Stimulated activated CD4-positive, alpha-beta T cell treated with anti-CD3 and anti-CD28 coated beads, TNF-alpha, amount 100 ng/mL, for 4 hours (primary cell): Measurements from ENCODE around the gene NPC1L1.
A peak's percentile ranks its signal among the peaks of the same experiment; 100 is the strongest.

Experiments
- DNase-seq, 3 experiments: peaks; one replicate each; pipeline ENCODE4 v3.0.0-alpha.2; 2020; ENCODE audit warnings: low read depth in 3 of 3

NPC1L1 gene

DNA sequence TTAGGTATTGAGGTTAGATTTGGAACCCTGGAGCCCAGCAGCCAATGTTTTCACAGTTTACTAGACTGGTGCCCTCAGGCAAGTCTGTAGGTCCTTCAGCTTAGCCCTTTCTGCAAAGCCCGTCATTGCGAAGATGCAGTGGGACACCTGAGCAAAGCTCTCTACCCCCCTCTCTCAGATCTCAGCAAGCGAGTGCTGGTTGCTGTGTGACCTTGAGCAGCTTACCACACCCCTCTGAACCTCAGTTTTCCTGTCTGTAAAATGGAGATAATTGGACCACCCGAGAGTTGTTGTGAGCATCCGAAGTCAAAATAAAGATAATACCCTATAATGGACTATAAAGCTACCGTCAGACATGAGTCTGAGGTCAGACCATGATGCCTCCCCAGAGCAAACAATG is 3.7 kb downstream of the NPC1L1 start:
- DNase-seq, result no peak

- DNase-seq, result no peak
Measured at GRCh38 chr7:44536090-44536489, 5.0 kb downstream of the NPC1L1 start.

DNA sequence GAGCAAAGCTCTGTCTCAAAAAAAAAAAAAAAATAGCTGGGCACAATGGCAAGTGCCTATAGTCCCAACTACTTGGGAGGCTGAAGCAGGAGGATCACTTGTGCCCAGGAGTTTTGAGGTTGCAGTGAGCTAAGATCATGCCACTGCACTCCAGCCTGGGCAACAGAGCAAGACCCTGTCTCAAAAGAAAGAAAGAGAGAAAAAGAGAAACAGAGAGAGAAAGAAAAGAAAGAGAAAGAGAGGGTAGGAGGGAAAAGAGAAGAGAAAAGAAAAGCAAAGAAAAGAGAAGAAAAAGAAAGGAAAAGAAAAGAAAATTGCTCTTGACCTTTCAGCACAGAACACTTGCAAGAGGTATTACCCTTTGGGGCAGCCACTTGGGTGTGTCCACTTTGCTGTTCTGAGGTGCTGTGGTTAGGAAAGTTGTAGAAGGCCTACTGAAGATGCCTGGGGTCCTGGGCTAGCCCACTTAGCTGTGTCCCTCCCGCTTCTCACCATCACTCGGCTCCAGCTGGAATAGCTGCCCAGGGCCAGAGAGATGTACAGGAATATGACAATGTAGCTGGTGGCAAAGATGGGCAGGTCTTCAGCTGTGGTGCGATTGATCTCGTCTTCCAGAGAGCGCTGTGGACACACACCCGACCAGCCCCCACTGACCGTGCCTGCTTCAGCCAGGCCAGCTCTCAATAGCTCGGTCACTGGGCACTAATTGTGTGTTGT is 5.6 kb downstream of the NPC1L1 start:
- DNase-seq, result no peak

DNA sequence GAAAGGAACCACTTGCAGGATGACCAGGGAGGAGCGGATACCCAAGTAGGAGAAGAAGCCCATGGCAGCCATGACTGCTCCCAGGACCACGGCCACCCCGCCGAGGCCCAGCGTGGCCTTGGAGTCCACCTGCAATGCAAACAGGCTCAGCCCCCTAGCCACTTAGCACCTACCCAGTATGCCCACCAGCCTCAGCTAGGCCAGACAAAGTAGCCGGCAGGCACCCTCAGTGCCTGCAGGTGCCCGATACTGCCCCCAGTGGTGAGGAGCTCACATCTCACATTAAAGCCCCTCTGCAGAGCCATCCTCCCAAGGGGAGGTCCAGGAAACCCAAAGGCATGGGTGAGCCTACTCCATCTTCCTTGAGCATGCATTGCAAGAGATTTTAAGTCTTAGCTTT is 6.6 kb downstream of the NPC1L1 start:
- peak in 1 of 3 experiments; percentile 9 for DNase-seq

GRCh38 chr7:44534087-44534486 is 7.0 kb downstream of the NPC1L1 start:
- DNase-seq, result no peak

- no peak for DNase-seq
Measured at GRCh38 chr7:44533301-44534055, 7.7 kb downstream of the NPC1L1 start.

DNA sequence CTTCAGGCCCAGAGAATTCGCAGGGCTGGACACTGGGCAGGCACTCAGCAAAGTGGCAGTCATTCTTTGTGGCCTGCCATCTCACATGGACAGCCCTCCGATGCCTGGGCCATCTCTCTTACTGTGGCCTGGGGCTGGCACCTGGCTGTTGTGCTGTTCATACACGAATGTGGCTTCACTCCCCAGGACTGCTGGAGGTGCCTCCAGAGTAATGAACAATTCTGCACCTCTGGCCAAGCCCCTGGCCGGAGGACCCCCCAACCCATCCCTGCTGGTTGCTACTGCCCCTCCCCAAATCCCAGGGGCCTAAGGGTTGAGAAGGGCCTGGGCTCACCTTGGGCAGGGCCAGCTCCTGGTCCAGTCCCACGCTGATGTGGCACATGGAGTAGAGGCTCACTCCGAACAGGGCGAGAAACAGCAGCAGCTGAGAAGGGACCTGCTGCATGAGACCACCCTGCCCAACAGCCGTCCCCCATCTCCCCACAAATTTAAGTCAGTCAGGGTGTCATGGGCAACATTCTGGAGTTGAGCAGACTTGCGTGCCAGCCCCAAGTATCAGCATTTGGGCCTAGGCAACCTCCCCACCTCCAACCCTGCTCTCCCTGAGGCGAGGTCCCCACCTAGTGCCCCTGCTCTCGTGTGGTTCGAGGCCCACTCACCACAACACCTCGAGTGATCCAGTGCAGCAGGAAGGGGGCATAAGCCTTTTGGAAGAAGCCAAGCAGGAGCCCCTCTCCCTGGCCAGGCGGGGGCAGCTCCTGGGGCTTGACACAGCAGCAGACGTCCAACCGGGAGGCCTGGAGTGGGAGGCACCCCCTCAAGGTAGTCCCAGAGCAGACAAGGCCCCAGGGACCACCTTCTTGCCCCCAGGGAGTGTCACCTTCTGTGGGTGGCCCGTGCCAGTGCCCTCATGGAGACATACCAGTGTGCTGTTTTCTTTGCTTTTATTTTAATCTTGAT is 9.4 kb downstream of the NPC1L1 start:
- no peak for DNase-seq

DNA sequence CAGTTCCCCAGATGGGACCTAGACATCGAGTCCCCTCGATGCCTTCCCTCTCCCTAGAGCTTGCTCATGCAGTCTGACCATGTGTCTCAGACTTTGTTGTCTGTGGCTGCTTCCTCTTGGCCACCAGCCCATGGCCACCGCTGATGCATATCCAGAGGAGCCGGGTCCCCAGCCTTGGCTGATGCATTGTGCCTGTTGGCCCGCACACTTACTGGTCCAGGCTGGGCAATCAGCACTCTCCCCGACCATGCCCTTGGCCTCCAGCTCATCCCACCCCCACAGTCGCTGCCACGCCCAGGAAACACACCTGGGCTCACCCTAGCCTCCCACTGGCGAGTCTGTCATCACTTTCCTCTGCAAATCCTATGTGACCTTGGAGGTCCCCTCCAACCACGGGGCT is 10.1 kb downstream of the NPC1L1 start:
- DNase-seq, result no peak

- DNase-seq, result no peak
Measured at GRCh38 chr7:44524811-44525388, 16.2 kb downstream of the NPC1L1 start.

DNA sequence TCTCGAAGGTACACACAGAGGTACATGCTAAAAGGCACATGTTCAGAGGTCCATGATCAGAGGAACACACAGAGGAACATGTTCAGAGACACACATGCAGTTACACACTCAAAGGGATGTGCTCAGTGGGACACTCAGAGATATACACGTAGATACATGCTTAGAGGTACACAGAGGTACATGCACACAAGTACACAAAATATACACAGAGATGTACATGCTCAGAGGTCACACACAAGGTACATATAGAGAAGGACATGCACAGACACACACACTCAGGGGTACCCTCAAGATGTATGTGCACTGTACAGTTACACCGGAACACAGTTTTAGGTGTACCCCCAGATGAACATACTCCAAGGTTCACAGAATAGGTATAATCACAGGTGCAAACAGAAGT is 18.8 kb downstream of the NPC1L1 start:
- no peak for DNase-seq

DNA sequence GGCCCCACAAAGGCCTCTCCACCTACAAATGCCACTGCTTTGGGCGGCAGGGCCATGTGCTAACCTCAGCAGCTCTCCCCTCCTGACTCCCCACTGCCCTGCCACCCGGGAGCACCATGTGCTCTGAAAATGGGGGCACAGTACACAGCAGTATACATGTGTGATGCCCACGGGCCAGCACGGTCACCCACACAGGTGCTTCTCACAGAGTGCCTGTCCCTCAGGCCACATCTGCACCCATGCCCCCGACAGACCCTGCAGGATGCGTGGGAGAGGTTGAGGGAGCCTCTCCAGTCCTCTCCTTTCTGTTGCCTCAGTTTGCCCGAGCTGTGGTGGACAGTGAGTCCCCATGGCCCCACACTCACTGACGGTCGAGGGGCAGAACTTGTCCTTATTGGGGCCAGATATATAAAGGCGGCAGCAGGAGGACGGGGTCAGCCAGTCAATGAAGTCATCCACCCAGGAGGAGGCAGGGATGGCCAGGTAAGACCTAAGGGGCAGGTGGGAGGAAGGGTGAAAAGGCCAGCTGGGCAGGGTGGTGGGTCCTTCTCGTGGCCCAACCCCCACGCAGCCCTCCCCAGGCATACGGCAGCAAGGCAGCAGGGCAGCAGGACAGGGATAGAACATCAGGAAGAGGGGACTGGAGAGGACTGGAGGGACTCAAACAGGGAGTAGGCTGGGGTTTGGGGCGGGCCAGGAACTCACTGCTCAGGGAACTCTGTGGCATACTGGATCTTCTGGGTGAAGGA is 19.6 kb downstream of the NPC1L1 start:
- DNase-seq, result no peak

- no peak for DNase-seq
Measured at GRCh38 chr7:44520574-44520973, 20.6 kb downstream of the NPC1L1 start.

DNA sequence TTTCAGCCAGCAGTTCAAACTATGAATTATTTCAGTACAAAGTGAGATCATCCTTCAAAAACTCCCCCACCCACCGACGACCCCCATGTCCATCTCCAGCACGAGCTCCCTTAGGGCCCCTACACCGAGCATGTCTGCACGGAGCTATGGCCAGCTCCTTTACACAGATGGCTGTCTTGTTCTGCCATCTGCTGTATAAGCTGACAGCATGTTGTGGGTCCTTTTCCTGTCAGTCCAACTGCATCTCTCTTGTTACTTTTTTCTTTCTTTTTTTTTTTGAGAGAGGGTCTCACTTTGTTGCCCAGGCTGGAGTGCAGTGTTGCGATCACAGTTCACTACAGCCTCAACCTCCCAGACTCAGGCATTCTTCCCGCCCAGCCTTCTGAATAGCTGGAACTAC is 21.6 kb downstream of the NPC1L1 start:
- no peak for DNase-seq

DNA sequence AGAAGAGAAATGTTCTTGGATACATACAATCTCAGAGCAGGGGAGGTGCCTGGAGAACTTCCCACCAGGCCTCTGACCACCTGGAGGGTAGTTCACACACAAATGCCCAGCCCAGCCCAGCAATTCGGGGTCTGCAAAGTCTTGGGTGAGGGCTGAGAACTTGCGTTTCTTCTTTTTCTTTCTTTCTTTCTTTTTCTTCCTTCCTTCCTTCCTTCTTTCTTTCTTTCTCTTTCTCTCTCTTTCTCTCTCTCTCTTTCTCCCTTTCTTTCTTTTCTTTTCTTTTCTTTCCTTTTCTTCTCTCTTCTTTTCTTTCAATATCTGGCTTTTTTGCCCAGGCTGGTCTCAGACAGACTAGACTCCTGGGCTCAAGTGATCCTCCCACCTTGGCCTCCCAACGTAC is 22.4 kb downstream of the NPC1L1 start:
- no peak for DNase-seq

DNA sequence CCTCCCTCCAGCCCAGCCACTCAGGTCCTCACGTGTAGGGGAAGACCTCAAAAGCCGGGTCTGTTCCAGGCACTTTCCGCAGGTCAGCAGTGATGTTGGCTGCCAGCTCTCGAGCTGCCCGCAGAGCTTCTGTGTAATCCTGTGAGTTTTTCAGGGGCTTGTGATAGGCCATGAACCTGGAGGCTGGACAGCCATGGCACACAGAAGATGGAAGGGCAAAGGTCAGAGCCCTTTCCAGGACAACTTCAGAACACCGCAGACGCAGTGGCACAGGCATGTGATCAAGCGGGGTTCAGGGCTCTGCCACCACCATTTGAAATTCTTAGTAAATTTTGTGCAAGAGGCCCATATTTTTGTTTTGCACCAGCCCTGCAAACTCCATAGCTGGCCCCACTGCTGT is 24.0 kb downstream of the NPC1L1 start:
- DNase-seq, result no peak

GRCh38 chr7:44515590-44516268 is 25.4 kb downstream of the NPC1L1 start:
- no peak for DNase-seq

GRCh38 chr7:44512736-44513135 is 28.4 kb downstream of the NPC1L1 start:
- DNase-seq, result no peak

- no peak for DNase-seq
Measured at GRCh38 chr7:44511863-44512468, 29.2 kb downstream of the NPC1L1 start.

DNA sequence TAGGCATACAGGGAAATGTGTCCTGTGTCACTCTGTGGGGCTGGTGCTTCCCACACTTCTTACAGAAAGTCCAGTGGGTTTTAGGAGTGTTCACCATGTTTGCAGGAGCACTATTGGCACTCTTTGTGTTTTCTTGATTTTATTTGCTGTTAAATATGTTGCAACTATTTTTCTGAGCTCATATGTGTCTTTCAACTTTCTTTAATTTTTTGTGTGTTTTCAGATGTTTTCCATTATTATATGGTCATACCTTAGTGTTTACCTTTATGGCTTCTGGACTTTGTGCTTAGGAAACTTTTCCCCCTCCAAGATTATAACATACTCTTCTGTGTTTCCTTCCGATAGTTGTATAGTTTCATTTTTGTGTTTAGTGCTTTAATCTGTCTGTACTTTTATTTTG is 29.9 kb downstream of the NPC1L1 start:
- no peak for DNase-seq

GRCh38 chr7:44508328-44509030 is 32.7 kb downstream of the NPC1L1 start:
- no peak for DNase-seq
